Chondrocyte (in vitro differentiated cells): ENCODE measurements around the gene SLC39A9. TPM values are rescaled to one million over a fixed set of nuclear protein-coding genes. Genes with fewer than 3 reads are reported as not detected.
A peak's percentile ranks its signal among the peaks of the same experiment; 100 is the strongest.

Experiments used
- DNase-seq: peaks from one replicate; pipeline ENCODE4 v3.0.0; 2021; ENCODE audit warnings: mixed read lengths, low spot score
- H3K27ac Mint-ChIP-seq: one replicate; pipeline ENCODE4 v1.8.0; 2021; ENCODE audit warnings: mild to moderate bottlenecking, moderate library complexity, mixed read lengths; ENCODE audit not compliant: unreplicated experiment
- H3K27me3 Mint-ChIP-seq: 2 replicates; pipeline ENCODE4 v1.8.0; 2021; ENCODE audit warnings: low read depth, mixed read lengths
- H3K36me3 Mint-ChIP-seq: 2 replicates; pipeline ENCODE4 v1.8.0; 2021; ENCODE audit warnings: low read depth, mixed read lengths
- H3K4me1 Mint-ChIP-seq: 2 replicates; pipeline ENCODE4 v1.8.0; 2021; ENCODE audit warnings: low read depth, mild to moderate bottlenecking, mixed read lengths
- H3K4me3 Mint-ChIP-seq: one replicate; pipeline ENCODE4 v1.8.0; 2021; ENCODE audit warnings: mild to moderate bottlenecking, moderate library complexity, mixed read lengths; ENCODE audit not compliant: unreplicated experiment
- H3K9me3 Mint-ChIP-seq: 2 replicates; pipeline ENCODE4 v1.8.0; 2021; ENCODE audit warnings: low read depth, mixed read lengths
- CTCF ChIP-seq: fragments of 200-600 bp; sonication (generic); IDR thresholded peaks from 2 replicates; pipeline ENCODE4 v1.5.0; 2021; ENCODE audit warnings: antibody characterized with exemption, mild to moderate bottlenecking, moderate library complexity
- total RNA-seq: library from RNA; stranded (reverse); gene quantifications from 3 replicates; pipeline ENCODE4 v1.2.1, GENCODE V29; 2021

SLC39A9 gene
- total RNA-seq, 1 donor from 2014 or later = 78.9 TPM

GRCh38 chr14:69353168-69353567 is 45.3 kb upstream of the SLC39A9 start:
- Mint-ChIP-seq H3K9me3 (no peaks in the 10 kb centered on the region), H3K27ac (no peak overlapping the region), H3K4me3 (no peak overlapping the region), H3K27me3 (no peaks in the 10 kb centered on the region), H3K36me3 (peaks cover 17% of the 10 kb centered on the region), H3K4me1 (peaks cover 19% of the 10 kb centered on the region)
- TF ChIP-seq CTCF = no peak
- DNase-seq = no peak

GRCh38 chr14:69354383-69355153 is 43.9 kb upstream of the SLC39A9 start:
- H3K27me3 Mint-ChIP-seq = peaks cover 3% of the 10 kb centered on the region
- H3K36me3 Mint-ChIP-seq = peaks cover 14% of the 10 kb centered on the region
- no peak for DNase-seq
- H3K9me3 Mint-ChIP-seq = no peaks in the 10 kb centered on the region
- no peak for TF ChIP-seq CTCF
- peak overlapping the region; percentile 2 for H3K27ac Mint-ChIP-seq
- H3K4me3 Mint-ChIP-seq = no peak overlapping the region
- H3K4me1 Mint-ChIP-seq = peaks cover 19% of the 10 kb centered on the region

GRCh38 chr14:69355154-69355597 is 43.3 kb upstream of the SLC39A9 start:
- no peak for DNase-seq
- H3K36me3 Mint-ChIP-seq = peaks cover 11% of the 10 kb centered on the region
- no peak overlapping the region for H3K4me3 Mint-ChIP-seq
- peak overlapping the region; percentile 91 for H3K27ac Mint-ChIP-seq
- peaks cover 3% of the 10 kb centered on the region for H3K27me3 Mint-ChIP-seq
- H3K9me3 Mint-ChIP-seq = no peaks in the 10 kb centered on the region
- TF ChIP-seq CTCF = no peak
- H3K4me1 Mint-ChIP-seq = peaks cover 19% of the 10 kb centered on the region

GRCh38 chr14:69355607-69356281 is 42.7 kb upstream of the SLC39A9 start:
- Mint-ChIP-seq H3K36me3 (peaks cover 10% of the 10 kb centered on the region), H3K9me3 (no peaks in the 10 kb centered on the region), H3K4me1 (peaks cover 19% of the 10 kb centered on the region), H3K4me3 (no peak overlapping the region), H3K27me3 (peaks cover 3% of the 10 kb centered on the region), H3K27ac (peak overlapping the region; percentile 91)
- DNase-seq = no peak
- TF ChIP-seq CTCF = no peak

GRCh38 chr14:69356903-69357543 is 41.5 kb upstream of the SLC39A9 start:
- no peak overlapping the region for H3K4me3 Mint-ChIP-seq
- DNase-seq = no peak
- no peaks in the 10 kb centered on the region for H3K9me3 Mint-ChIP-seq
- H3K27ac Mint-ChIP-seq = no peak overlapping the region
- H3K4me1 Mint-ChIP-seq = peaks cover 19% of the 10 kb centered on the region
- TF ChIP-seq CTCF = no peak
- H3K27me3 Mint-ChIP-seq = peaks cover 3% of the 10 kb centered on the region
- peaks cover 7% of the 10 kb centered on the region for H3K36me3 Mint-ChIP-seq
